DOHH2 (cell line): ENCODE data around the gene CRHR1.

ENCODE experiments used
- EZH2phosphoT487 ChIP-seq: fragments of 200-600 bp; sonication (generic); IDR thresholded peaks from 2 replicates; pipeline ENCODE4 v1.6.1; 2017; ENCODE audit warnings: borderline replicate concordance, mild to moderate bottlenecking, antibody characterized with exemption, low read length, moderate library complexity, mixed read lengths
- TF ChIP-seq, protein P1 (sequence below): fragments of 200-600 bp; sonication (generic); IDR thresholded peaks from one replicate; pipeline ENCODE4 v1.5.1; 2014; ENCODE audit warnings: antibody characterized with exemption, mild to moderate bottlenecking, low read depth, low read length; ENCODE audit not compliant: poor library complexity, severe bottlenecking

GRCh38 chr17:45789874-45790273 lies 5.8 kb downstream of the CRHR1 start:
- TF ChIP-seq, protein P1, sequence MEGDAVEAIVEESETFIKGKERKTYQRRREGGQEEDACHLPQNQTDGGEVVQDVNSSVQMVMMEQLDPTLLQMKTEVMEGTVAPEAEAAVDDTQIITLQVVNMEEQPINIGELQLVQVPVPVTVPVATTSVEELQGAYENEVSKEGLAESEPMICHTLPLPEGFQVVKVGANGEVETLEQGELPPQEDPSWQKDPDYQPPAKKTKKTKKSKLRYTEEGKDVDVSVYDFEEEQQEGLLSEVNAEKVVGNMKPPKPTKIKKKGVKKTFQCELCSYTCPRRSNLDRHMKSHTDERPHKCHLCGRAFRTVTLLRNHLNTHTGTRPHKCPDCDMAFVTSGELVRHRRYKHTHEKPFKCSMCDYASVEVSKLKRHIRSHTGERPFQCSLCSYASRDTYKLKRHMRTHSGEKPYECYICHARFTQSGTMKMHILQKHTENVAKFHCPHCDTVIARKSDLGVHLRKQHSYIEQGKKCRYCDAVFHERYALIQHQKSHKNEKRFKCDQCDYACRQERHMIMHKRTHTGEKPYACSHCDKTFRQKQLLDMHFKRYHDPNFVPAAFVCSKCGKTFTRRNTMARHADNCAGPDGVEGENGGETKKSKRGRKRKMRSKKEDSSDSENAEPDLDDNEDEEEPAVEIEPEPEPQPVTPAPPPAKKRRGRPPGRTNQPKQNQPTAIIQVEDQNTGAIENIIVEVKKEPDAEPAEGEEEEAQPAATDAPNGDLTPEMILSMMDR = no peak
- no peak for TF ChIP-seq EZH2phosphoT487
